ENCODE measurements around the gene DDX3X.

- TF ChIP-seq SPI1 (IDR thresholded peaks at IDR 0.05; ENCODE audit: low read depth, low read length): no peak
- no peak for TF ChIP-seq POLR2AphosphoS5 (IDR thresholded peaks at IDR 0.05; ENCODE audit: low read depth, low read length)
- no peak for TF ChIP-seq POLR2A (IDR thresholded peaks at IDR 0.05; ENCODE audit: low read depth, low read length)
- TF ChIP-seq TAF1 (IDR thresholded peaks at IDR 0.05; ENCODE audit: low read depth, low read length): no peak
- TF ChIP-seq POU2F2 (IDR thresholded peaks at IDR 0.05; ENCODE audit: low read depth, low read length): no peak
- no peak for TF ChIP-seq PAX5 (IDR thresholded peaks at IDR 0.05; ENCODE audit: insufficient read depth, low read length, severe bottlenecking)
Measured at GRCh38 chrX:41304178-41304577, 29.8 kb upstream of the DDX3X start.

Data from GM12891 (cell line).